LNCaP clone FGC (cell line): Measurements from ENCODE around the gene PIP4K2A.

ENCODE experiments used
- DNase-seq: peaks from one replicate; pipeline ENCODE4 v3.0.0-alpha.2; 2011; ENCODE audit warnings: low read depth
- H3K4me3 ChIP-seq: 2 replicates; pipeline ENCODE4 v1.5.1; 2011; ENCODE audit warnings: mild to moderate bottlenecking, low read depth, low read length, control low read depth
- TF ChIP-seq, protein P1 (sequence below): IDR thresholded peaks from 2 replicates; pipeline ENCODE4 v1.5.1; 2012; ENCODE audit warnings: mild to moderate bottlenecking; ENCODE audit not compliant: control insufficient read depth, insufficient read depth; ENCODE audit errors: extremely low read depth

PIP4K2A gene

DNA sequence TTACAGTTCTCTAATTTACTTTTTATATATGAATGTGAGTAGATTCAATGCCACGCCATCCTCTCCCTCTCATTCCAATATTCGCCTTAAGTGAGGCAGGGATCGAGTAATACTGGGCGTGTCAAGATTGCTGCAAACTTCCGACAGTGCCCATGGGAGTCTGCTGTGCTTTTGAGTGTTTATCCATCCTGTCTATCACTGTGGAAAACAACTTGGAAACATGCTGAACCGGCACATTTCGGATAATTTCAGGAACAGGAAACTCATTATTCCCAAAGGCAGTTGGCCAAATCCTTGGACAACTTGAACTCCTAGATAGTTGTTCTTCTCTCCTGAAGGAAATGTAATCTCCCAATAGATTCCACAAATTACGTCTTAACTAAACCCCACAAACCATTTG, 28.5 kb downstream of the PIP4K2A start:
- TF ChIP-seq, protein P1, sequence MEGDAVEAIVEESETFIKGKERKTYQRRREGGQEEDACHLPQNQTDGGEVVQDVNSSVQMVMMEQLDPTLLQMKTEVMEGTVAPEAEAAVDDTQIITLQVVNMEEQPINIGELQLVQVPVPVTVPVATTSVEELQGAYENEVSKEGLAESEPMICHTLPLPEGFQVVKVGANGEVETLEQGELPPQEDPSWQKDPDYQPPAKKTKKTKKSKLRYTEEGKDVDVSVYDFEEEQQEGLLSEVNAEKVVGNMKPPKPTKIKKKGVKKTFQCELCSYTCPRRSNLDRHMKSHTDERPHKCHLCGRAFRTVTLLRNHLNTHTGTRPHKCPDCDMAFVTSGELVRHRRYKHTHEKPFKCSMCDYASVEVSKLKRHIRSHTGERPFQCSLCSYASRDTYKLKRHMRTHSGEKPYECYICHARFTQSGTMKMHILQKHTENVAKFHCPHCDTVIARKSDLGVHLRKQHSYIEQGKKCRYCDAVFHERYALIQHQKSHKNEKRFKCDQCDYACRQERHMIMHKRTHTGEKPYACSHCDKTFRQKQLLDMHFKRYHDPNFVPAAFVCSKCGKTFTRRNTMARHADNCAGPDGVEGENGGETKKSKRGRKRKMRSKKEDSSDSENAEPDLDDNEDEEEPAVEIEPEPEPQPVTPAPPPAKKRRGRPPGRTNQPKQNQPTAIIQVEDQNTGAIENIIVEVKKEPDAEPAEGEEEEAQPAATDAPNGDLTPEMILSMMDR = no peak
- no peak for DNase-seq
- H3K4me3 ChIP-seq = no peak overlapping the region

DNA sequence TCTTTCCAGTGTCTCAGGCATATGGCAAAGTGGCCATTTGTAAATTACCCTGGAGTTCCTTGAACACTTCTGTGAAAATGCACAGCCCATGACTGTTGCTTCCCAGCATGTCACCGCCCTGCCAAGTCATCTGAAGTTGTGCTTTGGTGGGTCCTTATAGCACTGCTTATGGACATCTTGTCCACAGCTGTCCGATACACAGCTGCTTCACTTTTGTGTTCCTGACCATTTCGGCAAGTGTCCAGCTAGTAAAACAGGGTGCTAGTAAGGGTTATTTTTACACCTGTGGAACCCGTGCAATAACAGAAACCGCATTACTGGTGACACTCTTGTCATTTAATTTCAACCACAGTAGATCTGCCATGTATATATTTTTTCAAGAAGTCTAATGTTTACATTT, 29.7 kb downstream of the PIP4K2A start:
- H3K4me3 ChIP-seq = no peak overlapping the region
- no peak for DNase-seq
- TF ChIP-seq, protein P1 = no peak

DNA sequence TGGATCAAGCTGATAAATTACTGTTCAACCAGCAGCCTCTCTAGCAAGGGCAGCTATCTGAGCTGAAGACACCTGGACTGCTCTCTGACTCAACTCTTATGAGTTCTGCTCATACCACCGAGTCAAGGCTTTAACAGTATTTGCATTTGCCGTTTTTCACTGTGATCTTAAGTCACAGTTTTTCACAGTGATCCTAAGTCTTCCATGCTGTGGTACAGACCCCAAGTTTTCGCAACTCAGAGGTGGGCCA, 31.3 kb downstream of the PIP4K2A start:
- H3K4me3 ChIP-seq = no peak overlapping the region
- DNase-seq = no peak
- TF ChIP-seq, protein P1 = no peak

DNA sequence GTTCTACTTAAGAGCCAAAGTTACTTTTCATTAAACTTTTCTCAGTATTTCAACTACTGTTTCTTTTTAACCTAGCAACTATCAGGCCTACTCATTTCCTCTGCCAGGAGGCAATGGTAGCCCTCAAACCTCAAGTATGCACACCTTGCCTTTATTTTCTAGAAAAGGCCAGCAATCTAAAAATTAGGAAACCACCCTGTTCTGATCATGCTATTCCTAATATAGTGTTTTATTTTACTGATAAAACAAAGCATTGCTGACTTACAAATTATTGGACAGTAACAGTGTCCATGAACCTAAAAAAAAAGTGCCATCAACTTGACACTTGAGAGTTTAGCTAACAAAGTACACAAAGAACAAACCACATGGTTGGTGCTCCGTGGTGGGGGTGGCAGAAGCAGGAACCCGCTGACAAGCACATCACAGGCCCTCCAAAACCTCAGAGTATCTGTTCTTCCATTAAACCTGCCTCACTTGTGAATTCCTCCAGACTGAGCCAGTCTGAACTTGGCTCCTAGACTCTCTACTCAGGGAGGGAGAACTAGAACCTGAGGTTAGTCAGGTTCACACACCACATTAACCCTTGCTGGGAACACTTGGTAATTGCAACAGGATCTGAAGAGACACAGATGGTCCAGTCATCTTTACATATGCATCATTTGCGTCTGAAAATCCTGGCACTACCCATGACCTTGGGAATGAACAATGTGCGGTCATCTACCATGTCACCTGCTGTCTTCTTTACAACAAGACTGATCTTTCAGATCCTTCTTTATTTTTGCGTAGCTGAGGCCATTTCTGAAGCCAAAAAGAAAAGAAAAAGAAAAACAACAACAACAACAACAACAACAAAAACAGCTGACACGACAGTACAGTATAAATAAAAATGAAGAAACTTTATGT, 31.9 kb downstream of the PIP4K2A start:
- TF ChIP-seq, protein P1 = no peak
- DNase-seq = no peak
- H3K4me3 ChIP-seq = no peak overlapping the region

DNA sequence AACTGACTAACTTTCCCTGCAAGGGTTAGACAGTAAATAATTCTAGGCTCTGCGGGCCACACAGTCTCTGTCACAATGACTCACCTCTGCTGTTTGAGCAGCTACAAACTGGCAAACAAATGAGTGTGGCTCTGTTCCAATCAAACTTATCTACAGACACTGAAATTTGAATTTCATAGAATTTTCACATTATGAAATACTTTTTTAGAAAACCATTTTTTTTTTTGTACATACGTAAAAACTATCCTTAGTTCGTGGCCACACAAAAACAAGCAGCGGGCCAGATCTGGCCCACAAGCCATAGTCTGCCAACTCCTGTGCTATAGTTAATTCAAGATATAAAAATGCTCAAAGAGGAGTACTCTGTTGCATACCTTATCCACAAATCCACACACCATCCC, 32.6 kb downstream of the PIP4K2A start:
- DNase-seq = peak; percentile 50
- H3K4me3 ChIP-seq = no peak overlapping the region
- TF ChIP-seq, protein P1 = no peak

DNA sequence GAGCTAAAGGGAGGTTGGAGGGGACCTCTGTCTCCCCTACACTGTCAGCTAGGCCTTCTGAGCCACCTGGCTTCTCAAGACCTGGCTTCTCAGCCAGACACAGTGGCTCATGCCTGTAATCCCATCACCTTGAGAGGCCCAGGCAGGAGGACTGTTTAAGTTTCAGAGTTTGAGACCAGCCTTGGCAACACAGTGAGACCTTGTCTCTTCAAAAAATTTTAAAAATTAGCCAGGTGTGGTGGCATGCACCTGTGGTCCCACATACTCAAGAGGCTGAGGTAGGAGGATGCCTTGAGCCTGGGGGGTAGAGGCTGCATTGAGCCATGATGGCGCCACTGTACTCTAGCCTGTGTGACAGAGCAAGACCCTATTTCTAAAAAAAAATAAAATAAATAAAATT, 33.1 kb downstream of the PIP4K2A start:
- no peak for DNase-seq
- no peak overlapping the region for H3K4me3 ChIP-seq
- TF ChIP-seq, protein P1 = no peak

DNA sequence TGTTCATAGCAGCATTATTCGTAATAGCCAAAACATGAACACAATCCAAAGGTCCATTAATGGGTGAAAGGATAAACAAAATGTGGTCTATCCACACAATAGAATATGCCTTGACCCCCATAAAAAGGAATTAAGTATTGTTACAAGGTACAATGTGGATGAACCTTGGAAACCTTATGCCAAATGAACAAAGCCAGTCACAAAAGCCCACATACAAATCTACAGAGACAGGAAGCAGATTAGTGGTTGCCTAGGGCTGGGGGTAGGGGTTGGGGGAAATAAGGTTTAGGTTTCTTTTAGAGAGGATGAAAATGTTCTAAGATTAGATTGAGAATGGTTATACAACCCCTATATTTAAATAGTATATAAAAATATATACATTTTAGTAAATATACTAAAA, 34.8 kb downstream of the PIP4K2A start:
- no peak for DNase-seq
- no peak overlapping the region for H3K4me3 ChIP-seq
- TF ChIP-seq, protein P1 = no peak
